ENCODE data around the gene FREM1. TPM values are rescaled to one million over a fixed set of nuclear protein-coding genes. Genes with fewer than 3 reads are reported as not detected.

Gene FREM1
- total and polyA plus RNA-seq, 10 of the 15 experiments (the other 5 are each of a cell fraction or from before 2014, with no cell fraction given): 0.01 to 0.16 (median 0.08) TPM; not detected in 7

DNA sequence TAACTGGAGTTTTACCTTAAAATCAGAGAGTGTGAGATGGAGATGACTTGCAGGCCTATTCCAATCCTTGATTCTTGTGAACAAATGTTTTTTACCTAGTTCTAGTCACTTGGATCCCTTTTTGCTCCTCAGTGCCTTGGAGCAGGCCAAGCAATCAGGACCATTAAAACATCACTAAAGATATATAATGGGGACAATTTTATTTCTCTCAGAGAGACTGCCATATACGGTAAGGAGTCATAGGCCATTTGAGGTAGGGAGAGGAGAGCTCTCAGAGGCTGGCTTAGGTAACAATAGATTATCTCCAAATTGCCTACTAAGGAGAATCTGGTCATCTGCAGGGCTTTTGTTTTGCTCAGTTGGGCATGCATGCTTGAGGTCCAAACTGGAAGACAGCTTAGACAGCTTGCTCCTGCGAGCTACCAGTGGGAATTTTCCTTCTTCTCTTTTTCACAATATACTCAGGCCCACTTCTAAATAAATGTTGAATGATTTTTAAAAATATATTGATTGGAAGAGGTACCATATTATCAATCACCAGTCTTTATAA is 44.0 kb downstream of the FREM1 start:
- H3K4me1 ChIP-seq (ENCODE audit: control insufficient read depth, insufficient read depth, low read length): no peaks in the 10 kb centered on the region
- no peak for FAIRE-seq
- no peak for DNase-seq (ENCODE audit: low read depth, low spot score)
- POLR2A ChIA-PET: no interaction called here
- intact Hi-C loops (cut with micrococcal nuclease; ENCODE audit: unreplicated experiment): no loop called here
- CTCF ChIA-PET: no interaction called here
- RAD21 ChIA-PET (ENCODE audit: unreplicated experiment): no interaction called here
- H3K9me3 ChIP-seq (replicated peaks; ENCODE audit: control insufficient read depth, insufficient read depth, low read length): no peaks in the 10 kb centered on the region
- no peak overlapping the region for H3K4me3 ChIP-seq
- H3K79me2 ChIP-seq (ENCODE audit: control insufficient read depth, insufficient read depth, low read length): no peaks in the 10 kb centered on the region
- 21% methylated on average over 2 of the region's 2 CpGs for WGBS (ENCODE audit: insufficient coverage, insufficient replicate concordance, low lambda C conversion rate, missing lambda C conversion rate)
- H2AFZ ChIP-seq (ENCODE audit: control insufficient read depth, low read depth, low read length): no peak overlapping the region
- H3K36me3 ChIP-seq (ENCODE audit: control insufficient read depth in 2 of 2, insufficient read depth in 2 of 2, low read length in 1 of 2): no peaks in the 10 kb centered on the region
- no peaks in the 10 kb centered on the region for H4K20me1 ChIP-seq (ENCODE audit: control insufficient read depth, insufficient read depth)
- H3K9ac ChIP-seq (ENCODE audit: control insufficient read depth, insufficient read depth, low read length): no peak overlapping the region
- in situ Hi-C loops (cut with MboI): no loop called here
- H3K4me2 ChIP-seq (ENCODE audit: control insufficient read depth, insufficient read depth): no peak overlapping the region
- SMC1A ChIA-PET (ENCODE audit: uncharacterized antibody, unreplicated experiment): no interaction called here
- no peak for ATAC-seq
- no TSS peak for BruUV-seq (replicated peaks)
- no peak overlapping the region for H3K27ac ChIP-seq (ENCODE audit: control insufficient read depth, insufficient read depth)
- no peaks in the 10 kb centered on the region for H3K27me3 ChIP-seq (replicated peaks in 1 of 2; ENCODE audit: control insufficient read depth in 2 of 2, insufficient read depth in 2 of 2, low read length in 1 of 2)
- TF ChIP-seq CUX1 (IDR thresholded peaks at IDR 0.05; ENCODE audit: insufficient replicate concordance, low read depth, low read length): no peak
- no peak for TF ChIP-seq PAX5 (IDR thresholded peaks at IDR 0.05; ENCODE audit: borderline replicate concordance, low read depth, low read length)
- TF ChIP-seq, protein P1, sequence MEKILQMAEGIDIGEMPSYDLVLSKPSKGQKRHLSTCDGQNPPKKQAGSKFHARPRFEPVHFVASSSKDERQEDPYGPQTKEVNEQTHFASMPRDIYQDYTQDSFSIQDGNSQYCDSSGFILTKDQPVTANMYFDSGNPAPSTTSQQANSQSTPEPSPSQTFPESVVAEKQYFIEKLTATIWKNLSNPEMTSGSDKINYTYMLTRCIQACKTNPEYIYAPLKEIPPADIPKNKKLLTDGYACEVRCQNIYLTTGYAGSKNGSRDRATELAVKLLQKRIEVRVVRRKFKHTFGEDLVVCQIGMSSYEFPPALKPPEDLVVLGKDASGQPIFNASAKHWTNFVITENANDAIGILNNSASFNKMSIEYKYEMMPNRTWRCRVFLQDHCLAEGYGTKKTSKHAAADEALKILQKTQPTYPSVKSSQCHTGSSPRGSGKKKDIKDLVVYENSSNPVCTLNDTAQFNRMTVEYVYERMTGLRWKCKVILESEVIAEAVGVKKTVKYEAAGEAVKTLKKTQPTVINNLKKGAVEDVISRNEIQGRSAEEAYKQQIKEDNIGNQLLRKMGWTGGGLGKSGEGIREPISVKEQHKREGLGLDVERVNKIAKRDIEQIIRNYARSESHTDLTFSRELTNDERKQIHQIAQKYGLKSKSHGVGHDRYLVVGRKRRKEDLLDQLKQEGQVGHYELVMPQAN (conservative IDR thresholded peaks at IDR 0.05): no peak
- no peak for TF ChIP-seq RUNX3 (IDR thresholded peaks at IDR 0.05; ENCODE audit: low read length)
- no peak for TF ChIP-seq JUND (IDR thresholded peaks at IDR 0.05; ENCODE audit: low read depth, low read length)
- TF ChIP-seq EED (IDR thresholded peaks at IDR 0.05; ENCODE audit: low read depth): no peak
- no peak for TF ChIP-seq SIX5 (IDR thresholded peaks at IDR 0.05; ENCODE audit: low read depth, low read length, severe bottlenecking)
- TF ChIP-seq, protein P2, sequence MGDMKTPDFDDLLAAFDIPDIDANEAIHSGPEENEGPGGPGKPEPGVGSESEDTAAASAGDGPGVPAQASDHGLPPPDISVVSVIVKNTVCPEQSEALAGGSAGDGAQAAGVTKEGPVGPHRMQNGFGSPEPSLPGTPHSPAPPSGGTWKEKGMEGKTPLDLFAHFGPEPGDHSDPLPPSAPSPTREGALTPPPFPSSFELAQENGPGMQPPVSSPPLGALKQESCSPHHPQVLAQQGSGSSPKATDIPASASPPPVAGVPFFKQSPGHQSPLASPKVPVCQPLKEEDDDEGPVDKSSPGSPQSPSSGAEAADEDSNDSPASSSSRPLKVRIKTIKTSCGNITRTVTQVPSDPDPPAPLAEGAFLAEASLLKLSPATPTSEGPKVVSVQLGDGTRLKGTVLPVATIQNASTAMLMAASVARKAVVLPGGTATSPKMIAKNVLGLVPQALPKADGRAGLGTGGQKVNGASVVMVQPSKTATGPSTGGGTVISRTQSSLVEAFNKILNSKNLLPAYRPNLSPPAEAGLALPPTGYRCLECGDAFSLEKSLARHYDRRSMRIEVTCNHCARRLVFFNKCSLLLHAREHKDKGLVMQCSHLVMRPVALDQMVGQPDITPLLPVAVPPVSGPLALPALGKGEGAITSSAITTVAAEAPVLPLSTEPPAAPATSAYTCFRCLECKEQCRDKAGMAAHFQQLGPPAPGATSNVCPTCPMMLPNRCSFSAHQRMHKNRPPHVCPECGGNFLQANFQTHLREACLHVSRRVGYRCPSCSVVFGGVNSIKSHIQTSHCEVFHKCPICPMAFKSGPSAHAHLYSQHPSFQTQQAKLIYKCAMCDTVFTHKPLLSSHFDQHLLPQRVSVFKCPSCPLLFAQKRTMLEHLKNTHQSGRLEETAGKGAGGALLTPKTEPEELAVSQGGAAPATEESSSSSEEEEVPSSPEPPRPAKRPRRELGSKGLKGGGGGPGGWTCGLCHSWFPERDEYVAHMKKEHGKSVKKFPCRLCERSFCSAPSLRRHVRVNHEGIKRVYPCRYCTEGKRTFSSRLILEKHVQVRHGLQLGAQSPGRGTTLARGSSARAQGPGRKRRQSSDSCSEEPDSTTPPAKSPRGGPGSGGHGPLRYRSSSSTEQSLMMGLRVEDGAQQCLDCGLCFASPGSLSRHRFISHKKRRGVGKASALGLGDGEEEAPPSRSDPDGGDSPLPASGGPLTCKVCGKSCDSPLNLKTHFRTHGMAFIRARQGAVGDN (IDR thresholded peaks at IDR 0.05): no peak
- TF ChIP-seq STAT1 (conservative IDR thresholded peaks at IDR 0.05): no peak
- TF ChIP-seq CBFB (IDR thresholded peaks at IDR 0.05; ENCODE audit: low read depth): no peak
- no peak for TF ChIP-seq ZNF217 (IDR thresholded peaks at IDR 0.05)
- TF ChIP-seq MYC (IDR thresholded peaks at IDR 0.05; ENCODE audit: insufficient read depth, insufficient read length, insufficient replicate concordance, low read length, severe bottlenecking): no peak
- no peak for TF ChIP-seq IKZF1 (conservative IDR thresholded peaks at IDR 0.05)
- TF ChIP-seq MEF2A (IDR thresholded peaks at IDR 0.05; ENCODE audit: insufficient read depth, low read depth, low read length): no peak
